ENCODE results near the gene UVRAG. TPM values are rescaled to one million over a fixed set of nuclear protein-coding genes. Genes with fewer than 3 reads are reported as not detected.

Gene UVRAG
- polyA plus RNA-seq, 1 donor (not counting 4 experiments of a cell fraction or from before 2014, with no cell fraction given): 11.9 TPM

GRCh38 chr11:76129729-76130128 lies 314.7 kb downstream of the UVRAG start:
- Histone ChIP-seq H3K4me1 (ENCODE audit: control insufficient read depth, extremely low read depth, insufficient read depth, low read length) (no peaks in the 10 kb centered on the region), H4K20me1 (ENCODE audit: control insufficient read depth, extremely low read depth, insufficient read depth, low read length) (no peaks in the 10 kb centered on the region), H3K27me3 (ENCODE audit: control insufficient read depth, extremely low read depth, insufficient read depth, low read length) (no peaks in the 10 kb centered on the region), H2AFZ (ENCODE audit: control insufficient read depth, low read length) (no peak overlapping the region), H3K9ac (ENCODE audit: control insufficient read depth, extremely low read depth, insufficient read depth, low read length) (no peak overlapping the region), H3K36me3 (ENCODE audit: control insufficient read depth in 2 of 2, extremely low read depth in 1 of 2, insufficient read depth in 2 of 2, low read length in 2 of 2) (no peaks in the 10 kb centered on the region), H3K4me2 (ENCODE audit: control insufficient read depth, extremely low read depth, insufficient read depth, low read depth, low read length) (no peak overlapping the region), H3K4me3 (ENCODE audit: control insufficient read depth in 2 of 3, extremely low read depth in 1 of 3, insufficient read depth in 2 of 3, low read depth in 1 of 3, low read length in 3 of 3) (no peak overlapping the region), H3K27ac (ENCODE audit: control insufficient read depth, insufficient read depth, low read length) (no peak overlapping the region), H3K9me3 (ENCODE audit: control insufficient read depth, low read depth, low read length) (no peaks in the 10 kb centered on the region), H3K9me1 (ENCODE audit: control insufficient read depth, extremely low read depth, insufficient read depth, low read length) (peaks cover 3% of the 10 kb centered on the region), H3K79me2 (ENCODE audit: control insufficient read depth, insufficient read depth, low read length) (no peaks in the 10 kb centered on the region)
- DNase-seq (ENCODE audit: low read depth, low spot score): no peak
- TF ChIP-seq CTCF (optimal IDR thresholded peaks at IDR 0.05 in 1 of 3, IDR thresholded peaks at IDR 0.05 in 1 of 3, conservative IDR thresholded peaks at IDR 0.05 in 1 of 3; ENCODE audit: extremely low read depth in 1 of 3, insufficient read depth in 2 of 3, low read length in 3 of 3): no peak
- no peak for TF ChIP-seq EZH2 (IDR thresholded peaks at IDR 0.05; ENCODE audit: low read length)
- FAIRE-seq: no peak
- dilution Hi-C loops (cut with MboI; ENCODE audit: extremely low pct_ligation_motif_present, low sequenced_read_pairs): no loop called here

- dilution Hi-C loops (cut with MboI; ENCODE audit: extremely low pct_ligation_motif_present, low sequenced_read_pairs): no loop called here
- Histone ChIP-seq H3K36me3 (ENCODE audit: control insufficient read depth in 2 of 2, extremely low read depth in 1 of 2, insufficient read depth in 2 of 2, low read length in 2 of 2) (no peaks in the 10 kb centered on the region), H3K4me2 (ENCODE audit: control insufficient read depth, extremely low read depth, insufficient read depth, low read depth, low read length) (no peak overlapping the region), H4K20me1 (ENCODE audit: control insufficient read depth, extremely low read depth, insufficient read depth, low read length) (no peaks in the 10 kb centered on the region), H2AFZ (ENCODE audit: control insufficient read depth, low read length) (no peak overlapping the region), H3K4me1 (ENCODE audit: control insufficient read depth, extremely low read depth, insufficient read depth, low read length) (no peaks in the 10 kb centered on the region), H3K27ac (ENCODE audit: control insufficient read depth, insufficient read depth, low read length) (no peak overlapping the region), H3K79me2 (ENCODE audit: control insufficient read depth, insufficient read depth, low read length) (no peaks in the 10 kb centered on the region), H3K9ac (ENCODE audit: control insufficient read depth, extremely low read depth, insufficient read depth, low read length) (no peak overlapping the region), H3K9me1 (ENCODE audit: control insufficient read depth, extremely low read depth, insufficient read depth, low read length) (peaks cover 3% of the 10 kb centered on the region), H3K9me3 (ENCODE audit: control insufficient read depth, low read depth, low read length) (no peaks in the 10 kb centered on the region), H3K4me3 (ENCODE audit: control insufficient read depth in 2 of 3, extremely low read depth in 1 of 3, insufficient read depth in 2 of 3, low read depth in 1 of 3, low read length in 3 of 3) (no peak overlapping the region), H3K27me3 (ENCODE audit: control insufficient read depth, extremely low read depth, insufficient read depth, low read length) (no peaks in the 10 kb centered on the region)
- DNase-seq (ENCODE audit: low read depth, low spot score): no peak
- no peak for TF ChIP-seq EZH2 (IDR thresholded peaks at IDR 0.05; ENCODE audit: low read length)
- TF ChIP-seq CTCF (optimal IDR thresholded peaks at IDR 0.05 in 1 of 3, IDR thresholded peaks at IDR 0.05 in 1 of 3, conservative IDR thresholded peaks at IDR 0.05 in 1 of 3; ENCODE audit: extremely low read depth in 1 of 3, insufficient read depth in 2 of 3, low read length in 3 of 3): no peak
- FAIRE-seq: no peak
These were observed 316.1 kb downstream of the UVRAG start for GRCh38 chr11:76131142-76131541.
